Activated T-cell treated with anti-CD3 and anti-CD28 coated beads, Interleukin-2, amount 50 U/mL, for 4 hours (primary cell): ENCODE results near the gene AIRE. TPM values are rescaled to one million over a fixed set of nuclear protein-coding genes. Genes with fewer than 3 reads are reported as not detected.

Experiments used
- ATAC-seq, 2 donors: fragments of 200-7000 bp; cut with Tn5 transposase; one replicate each; pipeline ENCODE4 v1.10.0; 2021
- DNase-seq: peaks from one replicate; pipeline ENCODE4 v3.0.0-alpha.2; 2020
- H3K27me3 Mint-ChIP-seq: one replicate; pipeline ENCODE4 v1.8.0; 2021; ENCODE audit warnings: low read depth, mixed read lengths
- H3K36me3 Mint-ChIP-seq: one replicate; pipeline ENCODE4 v1.8.0; 2022; ENCODE audit warnings: mixed read lengths; ENCODE audit not compliant: insufficient read depth
- H3K4me1 Mint-ChIP-seq: one replicate; pipeline ENCODE4 v1.8.0; 2021; ENCODE audit warnings: low read depth, mixed read lengths
- H3K4me3 Mint-ChIP-seq: one replicate; pipeline ENCODE4 v1.8.0; 2021; ENCODE audit warnings: mild to moderate bottlenecking, moderate library complexity, mixed read lengths
- H3K9me3 Mint-ChIP-seq: one replicate; pipeline ENCODE4 v1.8.0; 2021; ENCODE audit warnings: mixed read lengths
- total RNA-seq, 3 donors: library from RNA; stranded (reverse); gene quantifications; one replicate each; pipeline ENCODE4 v1.2.1, GENCODE V29; 2021

AIRE gene
- total RNA-seq, 3 donors from 2014 or later = not detected

GRCh38 chr21:44260791-44261631 lies 24.7 kb upstream of the AIRE start:
- ATAC-seq (no peak), DNase-seq (no peak)
- Mint-ChIP-seq H3K4me1 (no peaks in the 10 kb centered on the region), H3K36me3 (no peaks in the 10 kb centered on the region), H3K9me3 (no peaks in the 10 kb centered on the region), H3K4me3 (no peak overlapping the region), H3K27me3 (no peaks in the 10 kb centered on the region)

DNA sequence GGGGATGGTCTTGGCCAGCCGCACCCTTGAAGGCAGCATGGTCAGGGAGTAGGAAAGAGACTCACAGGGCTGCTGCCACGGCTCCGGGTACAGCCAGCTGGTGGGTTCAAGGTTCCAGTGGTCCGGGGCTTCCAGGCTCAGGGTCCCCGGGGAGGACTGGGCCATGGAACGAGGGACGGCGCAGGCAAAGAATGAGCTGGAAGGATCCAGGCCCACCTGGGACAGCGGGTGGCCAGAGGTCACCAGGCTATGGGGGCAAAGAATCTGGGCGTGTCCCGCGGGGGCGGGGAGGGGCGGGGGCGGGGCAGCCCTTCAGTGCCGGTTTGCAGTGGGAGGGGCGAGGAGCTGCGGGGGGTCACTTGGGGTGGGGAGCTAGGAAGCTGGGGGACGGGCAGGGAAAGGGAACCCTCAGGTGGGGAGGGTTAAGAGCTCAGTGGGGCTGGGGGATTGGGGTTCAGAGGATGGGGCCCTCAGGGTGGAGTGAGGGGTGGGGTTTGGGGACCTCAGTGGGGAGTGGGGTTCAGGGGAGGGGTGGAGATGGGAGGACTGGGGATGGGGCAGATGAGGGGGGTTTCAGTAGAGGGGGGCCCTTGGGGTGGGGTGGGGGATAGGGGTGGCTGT lies 23.9 kb upstream of the AIRE start, which contains the start of gene DNMT3L:
TSS of gene DNMT3L (minus strand) at position 223 of the 621 bp plus-strand sequence. CDS start 638 bp downstream, outside the sequence.
- ATAC-seq (no peak), DNase-seq (no peak)
- Mint-ChIP-seq H3K27me3 (no peaks in the 10 kb centered on the region), H3K36me3 (no peaks in the 10 kb centered on the region), H3K4me3 (no peak within 1 kb of the TSS), H3K4me1 (no peaks in the 10 kb centered on the region), H3K9me3 (no peaks in the 10 kb centered on the region)

GRCh38 chr21:44262338-44263056 lies 23.2 kb upstream of the AIRE start:
- no peak for ATAC-seq
- H3K4me3 Mint-ChIP-seq = no peak overlapping the region
- no peaks in the 10 kb centered on the region for H3K9me3 Mint-ChIP-seq

DNA sequence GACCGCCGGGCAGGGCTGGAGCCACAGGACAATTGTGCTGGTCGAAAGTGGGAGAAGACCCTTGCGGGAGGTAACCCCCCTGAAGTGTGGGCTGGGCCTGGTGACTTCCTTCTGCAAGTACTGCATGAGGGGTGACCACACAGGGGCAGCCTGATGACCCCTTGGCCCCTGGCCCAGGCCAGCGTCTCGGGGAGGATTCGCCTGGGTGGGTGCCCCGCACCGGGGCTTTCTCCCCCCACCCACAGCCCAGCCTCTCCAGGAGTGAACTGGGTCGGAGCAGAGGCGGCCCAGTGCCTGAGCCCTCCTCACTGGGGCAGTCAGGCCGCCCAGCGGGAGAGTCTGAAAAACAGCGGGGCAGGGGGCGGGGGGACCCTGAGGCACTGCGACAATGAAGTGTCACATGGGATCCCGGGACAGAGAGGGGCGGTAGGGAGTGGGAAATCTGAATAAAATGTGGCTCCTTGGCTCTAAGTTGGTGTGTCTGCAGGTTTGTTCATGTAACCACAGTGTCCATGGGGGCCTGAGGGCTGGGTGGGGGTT lies 22.4 kb upstream of the AIRE start:
- ATAC-seq = no peak
- no peaks in the 10 kb centered on the region for H3K36me3 Mint-ChIP-seq
- no peaks in the 10 kb centered on the region for H3K9me3 Mint-ChIP-seq
- H3K27me3 Mint-ChIP-seq = no peaks in the 10 kb centered on the region
- no peak for DNase-seq
- H3K4me1 Mint-ChIP-seq = no peaks in the 10 kb centered on the region
- no peak overlapping the region for H3K4me3 Mint-ChIP-seq

More at GRCh38 chr21:44262338-44263056, 23.2 kb upstream of the AIRE start:
- no peaks in the 10 kb centered on the region for H3K27me3 Mint-ChIP-seq
- no peak for DNase-seq
- no peaks in the 10 kb centered on the region for H3K36me3 Mint-ChIP-seq
- H3K4me1 Mint-ChIP-seq = no peaks in the 10 kb centered on the region

- H3K36me3 Mint-ChIP-seq = no peaks in the 10 kb centered on the region
- H3K4me1 Mint-ChIP-seq = no peaks in the 10 kb centered on the region
These were observed 21.9 kb upstream of the AIRE start for GRCh38 chr21:44263768-44264167.

DNA sequence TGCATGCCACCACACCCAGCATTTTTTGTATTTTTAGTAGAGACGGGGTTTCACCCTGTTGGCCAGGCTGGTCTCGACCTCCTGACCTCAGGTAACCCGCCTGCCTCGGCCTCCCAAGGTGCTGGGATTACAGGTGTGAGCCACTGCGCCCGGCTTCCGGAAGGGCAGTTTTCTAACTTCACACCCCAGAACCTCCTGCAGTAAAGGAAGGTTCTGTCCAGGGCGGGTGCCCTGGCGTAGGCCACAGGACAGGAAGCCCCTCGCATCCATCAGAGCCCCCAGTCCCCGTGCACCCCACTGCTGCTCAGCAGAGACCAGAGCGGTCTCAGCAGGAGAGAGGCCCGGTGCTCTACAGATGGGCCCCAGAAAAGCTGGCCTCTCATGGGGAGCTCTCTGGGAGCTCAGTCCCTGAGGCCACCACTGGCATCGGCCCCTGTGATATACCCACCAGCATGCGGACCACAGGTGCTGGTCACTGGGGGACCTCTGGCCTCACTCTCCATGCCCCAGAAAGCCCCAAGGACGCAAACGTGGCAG lies 19.9 kb upstream of the AIRE start:
- Mint-ChIP-seq H3K4me1 (no peaks in the 10 kb centered on the region), H3K9me3 (no peaks in the 10 kb centered on the region)
- no peak for ATAC-seq

More at GRCh38 chr21:44263768-44264167, 21.9 kb upstream of the AIRE start:
- DNase-seq (no peak), ATAC-seq (no peak)
- H3K9me3 Mint-ChIP-seq = no peaks in the 10 kb centered on the region
- no peaks in the 10 kb centered on the region for H3K27me3 Mint-ChIP-seq
- H3K4me3 Mint-ChIP-seq = no peak overlapping the region

GRCh38 chr21:44267655-44268142 lies 18.0 kb upstream of the AIRE start:
- no peaks in the 10 kb centered on the region for H3K4me1 Mint-ChIP-seq
- no peaks in the 10 kb centered on the region for H3K27me3 Mint-ChIP-seq
- no peak overlapping the region for H3K4me3 Mint-ChIP-seq
- no peak for DNase-seq
- no peak for ATAC-seq
- H3K36me3 Mint-ChIP-seq = no peaks in the 10 kb centered on the region
- no peaks in the 10 kb centered on the region for H3K9me3 Mint-ChIP-seq

More for the DNA sequence above, 19.9 kb upstream of the AIRE start:
- DNase-seq = no peak
- H3K36me3 Mint-ChIP-seq = no peaks in the 10 kb centered on the region
- H3K4me3 Mint-ChIP-seq = no peak overlapping the region
- no peaks in the 10 kb centered on the region for H3K27me3 Mint-ChIP-seq

DNA sequence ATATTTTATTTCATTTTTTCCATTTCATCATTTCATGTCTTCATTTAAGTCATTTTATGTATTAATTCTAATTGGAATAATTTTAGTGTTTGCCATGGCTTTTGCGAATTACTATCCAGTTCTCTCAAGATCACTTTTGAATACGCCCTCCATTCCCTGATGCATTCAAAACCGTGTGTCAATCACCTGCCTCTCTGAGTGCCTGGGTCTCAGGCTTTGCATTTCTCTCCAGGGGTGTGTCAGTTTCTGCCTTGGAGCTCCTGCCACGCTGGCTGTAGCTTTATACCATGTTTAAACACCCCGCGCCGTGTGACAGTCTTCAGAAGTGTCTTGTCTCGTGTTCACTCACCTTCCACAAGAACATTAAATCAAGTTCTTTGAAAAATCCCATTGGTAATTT lies 16.6 kb upstream of the AIRE start:
- no peaks in the 10 kb centered on the region for H3K36me3 Mint-ChIP-seq
- DNase-seq (no peak), ATAC-seq (no peak)
- no peak overlapping the region for H3K4me3 Mint-ChIP-seq
- no peaks in the 10 kb centered on the region for H3K27me3 Mint-ChIP-seq
- no peaks in the 10 kb centered on the region for H3K4me1 Mint-ChIP-seq
- no peaks in the 10 kb centered on the region for H3K9me3 Mint-ChIP-seq

GRCh38 chr21:44271558-44272283 lies 14.0 kb upstream of the AIRE start:
- Mint-ChIP-seq H3K9me3 (no peaks in the 10 kb centered on the region), H3K4me1 (no peaks in the 10 kb centered on the region), H3K4me3 (no peak overlapping the region), H3K27me3 (no peaks in the 10 kb centered on the region), H3K36me3 (no peaks in the 10 kb centered on the region)
- DNase-seq = no peak
- no peak for ATAC-seq

- ATAC-seq (no peak), DNase-seq (no peak)
- Mint-ChIP-seq H3K27me3 (no peaks in the 10 kb centered on the region), H3K9me3 (no peaks in the 10 kb centered on the region), H3K4me1 (no peaks in the 10 kb centered on the region), H3K36me3 (no peaks in the 10 kb centered on the region), H3K4me3 (no peak overlapping the region)
These were observed 13.3 kb upstream of the AIRE start for GRCh38 chr21:44272284-44272858.

DNA sequence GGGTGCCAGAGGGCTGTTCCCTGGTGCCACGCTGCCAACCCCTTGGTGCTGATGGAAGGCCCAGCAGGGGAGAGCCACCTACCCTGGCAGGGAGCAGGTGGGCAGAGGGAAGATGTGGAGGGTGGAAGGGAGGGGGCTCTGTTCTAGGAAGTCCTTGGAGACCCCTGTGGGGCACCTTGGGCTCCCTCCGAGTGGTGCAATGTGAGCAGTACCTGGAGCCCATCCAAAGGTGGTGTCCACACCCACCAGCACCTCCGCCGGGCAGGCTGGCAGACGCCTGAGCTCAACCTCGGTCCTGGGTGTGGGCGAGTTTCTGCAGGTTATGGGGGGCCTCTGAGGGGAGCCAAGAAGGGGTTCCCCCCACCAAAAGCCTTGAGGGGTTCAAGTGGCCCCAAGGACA lies 12.6 kb upstream of the AIRE start:
- H3K27me3 Mint-ChIP-seq = no peaks in the 10 kb centered on the region
- DNase-seq (no peak), ATAC-seq (no peak)
- no peaks in the 10 kb centered on the region for H3K36me3 Mint-ChIP-seq
- H3K4me1 Mint-ChIP-seq = no peaks in the 10 kb centered on the region
- H3K9me3 Mint-ChIP-seq = no peaks in the 10 kb centered on the region
- no peak overlapping the region for H3K4me3 Mint-ChIP-seq

DNA sequence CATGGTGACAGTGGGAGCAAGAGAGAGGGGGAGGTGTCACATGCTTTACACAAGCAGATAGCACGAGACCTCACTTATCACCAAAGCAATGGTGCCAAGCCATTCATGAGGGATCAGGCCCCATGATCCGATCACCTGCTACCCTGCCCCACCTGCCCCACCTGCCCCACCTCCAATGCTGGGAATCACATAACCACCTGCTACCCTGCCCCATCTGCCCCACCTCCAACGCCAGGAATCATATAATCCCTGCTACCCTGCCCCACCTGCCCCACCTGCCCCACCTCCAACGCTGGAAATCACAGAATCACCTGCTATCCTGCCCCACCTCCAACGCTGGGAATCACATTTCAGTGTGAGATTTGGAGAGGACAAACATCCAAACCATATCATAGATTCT lies 10.6 kb upstream of the AIRE start:
- H3K4me3 Mint-ChIP-seq = no peak overlapping the region
- DNase-seq (no peak), ATAC-seq (no peak)
- H3K4me1 Mint-ChIP-seq = no peaks in the 10 kb centered on the region
- H3K9me3 Mint-ChIP-seq = no peaks in the 10 kb centered on the region
- H3K36me3 Mint-ChIP-seq = no peaks in the 10 kb centered on the region
- H3K27me3 Mint-ChIP-seq = no peaks in the 10 kb centered on the region
